ENCODE results near the gene GRAPL. TPM values are rescaled to one million over a fixed set of nuclear protein-coding genes. Genes with fewer than 3 reads are reported as not detected.
"Not testable (repeated sequence)": the region's sequence is repeated elsewhere in the genome, so short reads cannot be mapped to it uniquely, and the experiment has no call there.

GRAPL gene
- total and polyA plus RNA-seq, 2 of the 4 experiments (the other 2 are of a cell fraction), result not detected

DNA sequence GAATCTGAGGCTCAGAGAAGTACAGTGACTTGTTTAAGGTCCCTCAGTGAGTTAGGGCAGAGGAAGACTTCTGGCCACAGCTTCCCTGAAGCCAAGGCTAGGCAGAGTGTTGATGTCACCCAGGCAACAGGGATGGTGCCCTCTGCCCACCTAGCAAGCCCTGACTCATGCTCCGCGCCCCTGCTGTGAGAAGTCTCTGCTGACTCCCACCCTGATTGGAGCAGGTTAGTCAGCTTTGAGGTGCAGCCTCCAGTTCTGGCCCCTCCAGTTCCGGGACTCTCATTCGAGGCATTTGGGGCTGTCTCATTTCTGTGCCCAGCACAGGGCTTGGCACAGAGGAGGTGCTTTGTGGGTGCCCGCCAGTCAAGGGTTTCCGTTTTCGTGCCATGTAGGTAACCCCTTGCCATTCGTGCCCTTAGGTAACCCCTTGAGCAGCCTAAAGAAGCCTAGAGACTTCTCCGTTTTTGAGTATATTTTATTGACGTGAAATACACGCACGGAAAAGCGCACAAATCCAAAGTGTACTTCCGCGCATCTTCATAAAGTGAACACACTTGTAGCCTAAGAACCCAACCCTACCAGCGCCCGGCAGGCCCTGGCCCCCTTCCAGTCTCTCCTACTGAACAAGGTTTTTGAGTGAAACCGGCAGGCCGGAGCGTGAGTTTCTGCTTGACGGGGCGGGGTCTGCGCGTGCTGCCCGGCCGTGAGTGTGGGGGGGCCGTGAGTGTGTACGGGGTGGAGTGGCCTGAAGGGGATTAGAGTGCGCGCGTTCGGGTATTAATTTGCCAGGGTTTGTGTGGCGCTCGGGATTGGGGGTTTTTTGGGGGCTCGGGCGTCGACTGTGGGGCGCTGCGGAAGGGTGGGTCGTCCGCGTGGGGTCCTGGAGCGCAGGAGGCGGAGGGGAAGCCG is 16.9 kb upstream of the GRAPL start:
- H3K4me1 ChIP-seq (ENCODE audit: control insufficient read depth, insufficient read depth, low read length); BruUV-seq (replicated peaks); H3K9me3 ChIP-seq (ENCODE audit: control insufficient read depth, insufficient read depth, low read length); H3K79me1 ChIP-seq (ENCODE audit: low read depth in 1 of 2, low read length in 2 of 2); H3K18ac ChIP-seq (ENCODE audit: low read depth, low read length); H2BK120ac ChIP-seq (ENCODE audit: low read depth, low read length); H2BK5ac ChIP-seq (ENCODE audit: low read depth, low read length, poor library complexity, severe bottlenecking); H3K27me3 ChIP-seq (ENCODE audit: control insufficient read depth, insufficient read depth, low read length); dilution Hi-C loops (cut with HindIII; ENCODE audit: low sequenced_read_pairs, unreplicated experiment); H3K23ac ChIP-seq (ENCODE audit: low read depth, low read length); POLR2A ChIA-PET (ENCODE audit: unreplicated experiment); H3K4ac ChIP-seq (ENCODE audit: low read depth, low read length); H2AK5ac ChIP-seq (ENCODE audit: low read depth, low read length); H2AFZ ChIP-seq (replicated peaks; ENCODE audit: low read length, poor library complexity); H2AK9ac ChIP-seq (replicated peaks; ENCODE audit: low read depth, low read length, poor library complexity); H3K14ac ChIP-seq (replicated peaks; ENCODE audit: low read depth, low read length); H4K8ac ChIP-seq (ENCODE audit: low read depth in 2 of 2, low read length in 2 of 2); H4K20me1 ChIP-seq (ENCODE audit: insufficient read depth, low read length); H2BK20ac ChIP-seq (ENCODE audit: low read depth, low read length); H3K9ac ChIP-seq (ENCODE audit: low read depth, low read length); H3K27ac ChIP-seq (ENCODE audit: insufficient read depth, low read length); H2BK15ac ChIP-seq (ENCODE audit: low read depth, low read length); CTCF ChIA-PET; H4K91ac ChIP-seq (ENCODE audit: insufficient read depth, low read depth, low read length); intact Hi-C loops (cut with micrococcal nuclease); H3K56ac ChIP-seq (ENCODE audit: extremely low read depth, insufficient read depth, low read length); H3K36me3 ChIP-seq (ENCODE audit: control insufficient read depth, insufficient read depth, low read length); H3K4me3 ChIP-seq (ENCODE audit: insufficient read depth, low read depth, low read length); H3K4me2 ChIP-seq (ENCODE audit: low read depth, low read length); H4K5ac ChIP-seq (ENCODE audit: low read depth, low read length); H3K9me1 ChIP-seq (ENCODE audit: insufficient read depth, low read length); in situ Hi-C loops (cut with MboI; ENCODE audit: low sequenced_read_pairs); DNase-seq: not testable (repeated sequence)
- WGBS, 2 experiments (ENCODE audit: extremely low coverage in 2 of 2, insufficient read length in 1 of 2), result no CpG with 5 or more reads among the region's 45 CpGs
- peak; percentile 65 for ATAC-seq (ENCODE audit: low read depth)

Data from IMR-90 (cell line).